Measurements from ENCODE around the gene VMP1.

- TF ChIP-seq CTCF (IDR thresholded peaks at IDR 0.05; ENCODE audit: borderline replicate concordance, extremely low read depth, low read length, poor library complexity, severe bottlenecking), result no peak
- TF ChIP-seq EZH2 (IDR thresholded peaks at IDR 0.05; ENCODE audit: borderline replicate concordance, low read depth, low read length, severe bottlenecking), result no peak
Observed at GRCh38 chr17:59696682-59697277, 10.7 kb upstream of the VMP1 start.
